Activated CD4-positive, alpha-beta T cell treated with anti-CD3 and anti-CD28 coated beads for 24 hours (primary cell): ENCODE data around the gene RNF169.

Experiments used
- DNase-seq, 2 donors: peaks; one replicate each; pipeline ENCODE4 v3.0.0-alpha.2; 2020; ENCODE audit warnings: low read depth in 2 of 2

The RNF169 gene

DNA sequence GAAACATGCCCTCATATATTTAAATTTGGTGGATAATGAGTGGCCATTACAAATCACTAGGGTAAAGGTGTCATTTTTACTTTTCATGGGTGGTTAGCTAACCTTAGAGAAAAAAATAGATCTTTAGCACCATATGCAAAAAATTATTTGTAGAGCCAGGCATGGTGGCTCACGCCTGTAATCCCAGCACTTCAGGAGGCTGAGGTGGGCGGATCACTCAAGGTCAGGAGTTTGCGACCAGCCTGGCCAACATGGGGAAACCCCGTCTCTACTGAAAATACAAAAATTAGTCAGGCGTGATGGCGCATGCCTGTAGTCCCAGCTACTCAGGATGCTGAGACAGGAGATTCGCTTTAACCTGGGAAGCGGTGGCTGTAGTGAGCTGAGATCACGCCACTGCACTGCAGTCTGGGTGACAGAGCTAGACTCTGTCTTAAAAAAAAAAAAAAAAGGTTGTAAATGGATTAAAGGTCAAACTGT lies 19.6 kb downstream of the RNF169 start:
- DNase-seq: peak; percentile 10 to 17

DNA sequence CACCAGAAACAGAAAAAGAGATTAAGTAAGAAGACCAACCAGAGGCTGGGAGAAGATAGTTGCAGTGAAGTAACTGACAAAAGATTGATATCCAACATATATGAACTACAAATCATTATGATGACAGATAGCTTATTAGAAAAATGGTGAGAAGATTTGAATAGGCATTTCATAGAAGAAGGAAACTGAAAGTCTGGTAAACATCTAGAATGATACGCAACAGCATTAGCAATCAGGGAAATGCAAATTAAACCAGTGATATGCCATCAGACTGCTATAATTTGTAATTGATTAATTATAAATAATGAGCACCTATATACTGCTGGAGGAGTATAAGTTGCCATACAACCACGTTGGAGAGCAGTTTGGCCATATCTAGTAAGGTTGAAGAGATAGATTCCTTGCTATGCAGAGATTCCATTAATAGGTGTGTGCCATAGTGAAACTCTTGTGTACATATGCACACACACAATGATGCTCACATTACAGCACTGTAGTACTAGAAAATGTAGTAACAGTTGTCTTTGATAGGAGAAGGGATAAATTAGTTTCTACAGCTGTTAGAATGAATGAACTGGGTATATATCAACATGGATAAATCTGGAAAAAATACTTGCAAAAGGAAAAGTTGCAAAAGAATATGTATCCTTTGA lies 20.5 kb downstream of the RNF169 start:
- no peak for DNase-seq

DNA sequence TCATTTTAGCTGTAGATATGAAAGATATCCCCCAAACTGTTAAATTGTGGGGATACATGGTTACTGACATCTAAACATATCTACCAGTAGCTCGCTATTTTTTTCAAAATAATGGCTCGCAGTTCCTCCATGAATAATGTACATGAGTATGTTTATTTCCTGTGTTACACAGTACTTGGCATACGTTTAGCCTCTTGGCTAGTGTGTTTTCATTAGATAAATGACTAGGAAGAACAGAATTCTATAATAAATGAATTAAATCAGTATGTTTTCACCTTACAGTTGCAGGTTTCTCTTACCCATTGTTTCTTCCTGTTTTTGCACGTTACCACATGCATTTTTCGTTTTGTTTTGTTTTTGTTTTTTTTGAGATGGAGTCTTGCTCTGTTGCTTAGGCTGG lies 21.8 kb downstream of the RNF169 start:
- no peak for DNase-seq

DNA sequence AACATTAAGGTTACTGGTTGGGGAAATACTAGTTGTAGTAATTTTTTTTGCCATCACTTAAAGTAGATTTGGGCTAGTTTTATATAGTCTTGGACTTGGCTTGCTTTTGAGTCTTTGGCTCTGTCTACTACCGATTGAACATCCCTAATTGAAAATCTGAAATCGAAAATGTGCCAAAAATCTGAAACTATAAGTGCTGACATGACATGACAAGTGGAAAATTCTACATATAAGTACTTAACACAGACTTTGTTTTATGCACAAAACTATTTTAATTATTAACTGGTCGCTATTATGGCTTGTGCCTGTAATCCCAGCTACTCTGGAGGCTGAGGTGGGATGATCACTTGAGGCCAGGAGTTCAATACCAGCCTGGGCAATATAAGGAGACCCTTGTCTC lies 22.5 kb downstream of the RNF169 start:
- no peak for DNase-seq

DNA sequence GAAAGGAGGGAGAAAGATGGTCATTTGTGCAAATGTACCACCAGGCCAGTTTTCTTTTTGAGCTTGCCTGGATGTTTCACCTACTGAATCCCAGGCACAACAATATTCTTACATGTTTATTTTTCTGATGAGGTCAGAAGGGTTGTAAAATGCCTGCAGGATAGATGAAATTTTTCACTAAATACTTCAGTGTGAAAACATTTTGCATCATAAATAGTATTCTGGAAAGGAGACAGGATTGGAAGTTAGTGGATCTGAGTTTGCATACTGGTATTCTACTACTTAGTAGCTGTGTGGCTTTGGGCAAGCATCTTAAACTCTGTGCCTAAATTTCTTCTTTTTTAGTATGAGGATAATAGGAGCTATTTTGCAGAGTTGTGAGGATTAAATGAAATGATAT lies 24.8 kb downstream of the RNF169 start:
- no peak for DNase-seq

DNA sequence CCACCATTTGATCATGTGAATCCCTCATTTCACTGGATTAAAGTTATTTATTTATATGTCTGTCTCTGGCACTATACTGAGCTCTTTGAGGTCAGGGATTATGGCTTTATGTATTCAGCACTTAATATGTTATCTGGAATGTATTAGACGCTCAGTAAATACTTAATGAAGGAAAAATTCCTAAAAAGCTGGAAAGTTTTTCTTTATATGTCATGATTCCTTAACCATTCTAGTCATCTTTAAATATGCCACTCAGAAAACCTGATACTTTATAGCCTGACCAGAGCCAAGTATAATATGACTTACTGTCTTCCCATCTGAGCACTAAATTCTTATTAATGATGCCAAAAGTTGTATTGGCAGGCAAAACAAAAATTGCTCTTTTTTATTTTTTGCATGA lies 27.1 kb downstream of the RNF169 start:
- DNase-seq: no peak

DNA sequence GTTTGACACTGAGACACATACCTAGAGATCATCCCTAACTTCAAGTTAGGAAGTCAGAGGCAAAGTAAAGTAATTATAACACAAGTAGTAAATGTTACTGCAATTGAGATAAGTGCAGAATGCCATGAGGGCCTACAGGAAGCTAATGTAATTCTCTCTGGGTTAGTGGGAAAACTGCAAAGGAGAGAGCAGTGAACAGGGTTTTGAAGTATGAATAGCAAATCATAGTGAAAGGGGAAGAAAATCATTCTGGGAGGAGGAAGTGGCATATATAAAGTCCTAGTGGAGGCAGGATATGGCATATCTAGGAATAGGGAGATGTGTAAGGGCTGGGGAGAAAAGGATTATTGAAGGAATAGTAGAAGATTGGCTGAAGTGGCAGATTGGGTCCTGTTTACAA lies 27.9 kb downstream of the RNF169 start:
- DNase-seq: no peak

DNA sequence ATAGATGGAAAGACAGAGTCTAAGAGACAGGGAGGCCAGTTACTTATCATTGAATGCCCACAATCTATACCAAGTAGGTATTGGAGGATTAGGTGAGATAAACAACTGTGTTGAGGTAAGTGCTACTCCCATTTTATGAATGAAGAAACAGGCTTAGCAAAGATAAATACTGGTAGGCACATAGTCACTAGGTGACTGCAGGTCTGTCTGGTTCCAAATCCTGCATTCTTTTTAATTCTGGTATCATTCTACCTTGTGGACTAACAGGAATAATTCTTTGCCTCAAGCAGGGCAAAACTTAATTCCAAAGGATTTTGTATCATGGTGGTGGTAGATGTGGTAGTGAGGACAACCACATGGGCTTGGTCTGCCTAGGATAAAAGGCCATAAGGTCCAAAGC lies 28.4 kb downstream of the RNF169 start:
- DNase-seq: no peak

DNA sequence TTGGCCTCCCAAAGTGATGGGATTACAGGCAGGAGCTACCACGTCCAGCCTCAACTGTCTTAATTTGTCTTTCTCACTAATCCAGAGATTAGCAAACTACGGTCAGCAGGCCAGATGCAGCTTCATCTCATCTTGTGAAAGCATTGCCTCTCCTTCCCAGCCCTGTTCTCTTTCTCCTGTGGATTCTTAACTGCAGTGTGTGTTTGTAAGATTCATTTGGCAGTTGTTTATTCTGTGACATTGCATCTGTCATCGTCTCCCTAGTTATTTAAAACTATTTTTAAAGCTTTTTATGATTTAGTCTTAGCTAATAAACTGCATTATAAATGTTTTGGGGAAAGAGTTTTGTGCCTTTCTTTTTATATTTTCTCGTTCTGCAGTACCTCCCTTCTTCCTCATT lies 29.2 kb downstream of the RNF169 start:
- DNase-seq: no peak

DNA sequence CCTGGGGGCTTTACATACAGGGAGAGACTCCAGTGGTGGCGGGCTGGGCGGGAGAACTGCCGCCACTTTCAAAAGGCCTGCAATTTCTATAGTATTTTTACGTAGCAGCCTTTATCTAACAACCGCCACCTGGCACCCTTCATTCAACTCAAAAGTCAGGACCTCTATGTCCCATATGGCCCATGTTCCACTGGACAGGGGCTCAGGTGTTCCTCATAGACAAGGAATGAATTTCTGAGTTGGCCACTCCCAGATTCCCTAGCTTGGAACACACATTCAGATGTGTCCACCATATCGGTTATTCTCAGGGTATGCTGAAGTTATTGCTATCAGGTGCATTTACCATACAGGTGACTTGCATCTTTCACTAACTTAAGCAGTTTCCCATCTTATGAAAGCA lies 29.9 kb downstream of the RNF169 start:
- DNase-seq: no peak

DNA sequence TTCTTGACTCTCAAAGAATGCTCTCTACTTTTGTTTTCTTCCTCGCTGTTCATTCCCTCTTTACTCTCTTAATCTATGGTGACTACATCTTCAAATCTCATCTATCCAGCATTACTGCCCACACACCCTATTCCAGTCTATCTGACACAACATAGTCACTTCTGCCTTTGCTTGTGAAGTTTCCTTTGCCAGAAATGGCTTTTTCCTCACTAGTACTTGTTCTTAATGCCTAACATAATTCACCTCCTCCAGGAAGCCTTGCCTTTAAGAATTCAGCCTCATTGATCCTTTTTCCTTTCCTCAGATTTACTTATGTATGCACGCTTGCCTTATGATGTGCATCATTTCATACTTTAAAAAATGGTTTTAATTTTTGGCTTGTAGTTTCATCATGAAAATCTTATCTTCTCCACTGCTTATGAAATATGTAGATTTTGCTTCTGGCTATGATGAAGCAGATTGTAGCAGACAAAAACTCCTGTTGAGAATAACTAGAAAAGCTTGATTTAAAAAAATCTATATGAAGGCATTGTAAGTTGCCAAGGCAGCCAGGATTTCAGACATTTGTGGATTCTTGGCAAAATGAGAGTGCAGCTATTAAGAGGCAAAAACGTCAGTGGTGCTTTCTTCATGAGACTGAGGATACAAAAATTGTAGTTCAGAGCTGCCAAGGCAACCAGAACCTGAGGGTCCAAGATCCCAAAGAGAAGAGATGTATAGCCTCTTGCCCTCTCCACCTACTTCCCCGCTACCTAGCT lies 31.8 kb downstream of the RNF169 start:
- no peak for DNase-seq

DNA sequence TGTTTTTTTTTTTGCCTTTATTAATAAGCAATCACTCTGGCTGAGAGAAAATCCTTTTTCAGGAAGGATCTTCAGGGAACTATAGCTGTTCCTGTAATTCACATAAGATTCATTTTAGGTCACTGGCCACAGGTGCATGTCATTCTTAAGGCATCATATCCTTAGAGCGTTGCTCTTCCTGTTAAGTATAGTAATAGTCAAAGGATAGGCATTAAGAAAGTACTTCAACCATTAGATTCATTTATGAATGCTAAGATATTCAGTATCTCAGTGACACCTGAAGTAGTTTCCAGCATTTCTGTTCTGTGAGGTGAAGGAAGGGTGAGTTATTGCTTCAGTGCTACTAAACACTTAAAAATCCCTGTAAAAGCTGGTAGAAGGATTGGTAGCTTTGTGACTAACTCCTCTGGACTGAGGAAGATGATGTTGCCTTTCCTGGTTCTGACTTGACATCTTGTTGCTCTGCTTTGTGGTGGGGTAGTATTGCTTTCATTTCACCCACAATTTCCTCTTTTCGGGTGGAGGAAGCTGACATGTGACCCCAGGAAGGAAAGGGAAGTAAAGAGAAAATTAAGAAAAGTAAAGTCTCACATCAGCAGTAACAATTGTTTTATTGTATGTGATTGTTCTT lies 34.7 kb downstream of the RNF169 start:
- no peak for DNase-seq

DNA sequence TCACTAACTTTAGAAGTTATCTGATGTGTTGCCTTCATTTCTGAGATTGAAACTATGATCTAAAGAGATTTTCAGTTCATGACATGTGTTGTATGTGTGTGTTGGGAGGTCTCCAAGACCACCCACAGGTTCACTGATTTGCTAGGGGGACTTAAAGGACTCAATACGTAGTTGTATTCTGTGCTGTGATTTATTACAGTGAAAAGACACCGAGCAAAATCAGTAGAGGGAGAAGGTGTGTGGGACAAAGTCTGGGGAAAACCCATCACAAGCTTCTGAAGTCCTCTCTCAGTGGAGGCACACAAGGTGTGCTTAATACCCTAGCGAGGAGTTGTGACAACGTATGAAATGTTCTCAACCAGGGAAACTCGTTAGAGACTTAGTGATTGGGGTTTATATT lies 35.6 kb downstream of the RNF169 start:
- no peak for DNase-seq

DNA sequence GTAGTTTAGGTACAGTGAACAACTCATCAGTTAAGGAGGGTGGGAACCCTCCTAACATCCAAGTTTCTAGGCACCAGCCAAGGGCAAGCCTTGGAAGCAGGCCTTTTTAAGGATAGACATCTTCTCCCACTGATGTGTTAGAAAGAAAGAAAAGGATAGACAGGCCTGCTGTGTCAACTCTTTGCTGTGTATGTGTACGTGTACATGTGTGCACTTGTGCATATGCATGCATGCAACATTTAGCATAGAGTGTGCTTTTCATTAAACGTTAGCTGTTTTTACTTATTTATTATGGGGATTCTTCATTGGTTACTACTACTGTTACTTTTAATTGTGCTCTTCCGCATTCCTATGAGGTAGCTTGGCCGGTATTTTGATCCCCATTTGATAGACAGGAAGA lies 36.1 kb downstream of the RNF169 start:
- DNase-seq: no peak

DNA sequence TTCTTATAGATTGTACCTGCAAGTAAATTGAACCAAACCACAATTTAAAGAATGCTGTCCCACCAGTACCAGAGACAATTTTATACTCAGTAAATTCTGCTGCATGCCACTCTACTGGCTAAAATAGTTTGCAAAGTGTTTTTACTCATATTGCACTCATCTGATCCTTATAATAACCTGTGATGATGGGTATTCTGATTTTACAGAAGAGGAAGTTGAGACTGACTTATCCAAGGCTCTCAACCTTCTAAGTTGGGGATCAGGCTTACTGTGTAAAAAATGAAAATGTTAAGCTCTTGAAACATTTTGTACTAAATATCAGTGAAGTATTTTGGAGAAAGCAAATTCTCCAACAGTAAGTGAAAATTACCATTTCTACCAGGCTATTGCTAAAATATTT lies 37.9 kb downstream of the RNF169 start:
- DNase-seq: no peak

DNA sequence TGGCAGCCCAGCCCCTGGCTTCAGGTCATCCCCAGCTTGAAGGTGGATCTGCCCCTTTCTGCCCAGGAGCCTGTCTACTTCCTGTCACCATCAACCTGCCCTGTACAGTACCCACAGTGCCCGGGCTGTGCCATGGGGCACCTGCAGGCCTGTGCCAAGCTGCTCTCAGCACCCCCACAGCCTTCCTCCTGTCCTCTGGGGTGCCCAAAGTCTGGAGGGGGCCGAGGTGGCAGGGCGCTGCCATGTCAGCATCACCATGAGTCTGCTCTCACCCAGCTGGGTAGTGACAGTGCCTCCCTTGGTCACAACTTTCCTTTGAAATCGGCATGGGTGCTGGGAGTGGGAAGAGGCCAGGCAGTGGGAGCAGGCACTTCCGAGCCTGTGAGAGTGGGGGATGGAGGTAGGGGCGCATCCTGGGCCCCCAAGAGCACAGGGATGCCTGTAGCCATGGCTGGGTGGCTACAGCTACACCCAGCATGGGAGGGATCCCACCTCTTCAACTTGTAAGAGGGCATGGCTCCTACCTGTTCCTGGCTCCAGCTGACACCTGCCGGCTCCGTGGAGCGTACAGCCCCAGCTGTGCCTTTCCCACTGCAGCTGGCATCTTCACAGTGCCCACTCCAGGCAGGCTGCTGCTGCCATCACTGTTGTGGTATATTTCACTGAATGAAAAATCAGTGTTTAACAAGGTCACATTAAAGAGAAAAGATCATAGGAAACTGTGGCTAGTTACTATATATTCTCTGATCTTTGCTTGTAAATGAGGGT lies 42.9 kb downstream of the RNF169 start:
- no peak for DNase-seq

DNA sequence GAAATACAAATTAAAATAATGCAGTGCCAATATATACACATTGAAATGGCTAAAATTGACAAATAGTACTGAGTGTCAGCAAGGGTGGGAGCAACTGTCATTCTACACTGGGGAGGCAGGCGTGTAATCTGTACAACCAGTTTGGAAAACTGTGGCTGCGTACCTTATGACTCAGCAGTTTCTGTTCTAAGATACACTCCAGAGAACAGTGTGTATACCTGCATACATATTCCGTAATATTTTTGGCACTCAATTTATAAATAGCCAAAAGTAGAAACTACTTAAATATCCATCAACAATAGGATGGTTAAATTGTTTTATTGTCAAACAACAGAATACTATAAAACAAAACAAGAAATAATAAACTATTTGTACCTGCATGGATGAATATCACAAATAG lies 57.6 kb downstream of the RNF169 start:
- no peak for DNase-seq

DNA sequence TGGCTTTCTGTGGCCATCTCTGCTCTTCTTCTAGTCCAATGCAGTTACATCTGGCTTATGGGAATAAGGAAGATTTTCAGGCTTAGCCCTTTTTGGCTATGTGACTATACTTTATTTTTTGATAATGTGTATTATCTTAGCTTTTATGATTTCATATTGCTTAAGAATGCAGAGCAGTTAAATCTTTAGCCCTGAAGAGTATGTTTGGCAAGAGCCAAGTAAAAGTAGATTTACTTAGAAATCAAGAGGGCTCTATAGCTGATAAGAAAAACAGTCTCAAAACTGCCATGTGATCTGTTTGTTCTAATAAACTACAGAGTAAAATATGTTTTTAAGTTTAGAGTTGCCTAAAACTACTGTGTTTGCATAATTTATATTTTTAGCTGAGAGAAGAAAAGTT lies 61.2 kb downstream of the RNF169 start:
- no peak for DNase-seq

DNA sequence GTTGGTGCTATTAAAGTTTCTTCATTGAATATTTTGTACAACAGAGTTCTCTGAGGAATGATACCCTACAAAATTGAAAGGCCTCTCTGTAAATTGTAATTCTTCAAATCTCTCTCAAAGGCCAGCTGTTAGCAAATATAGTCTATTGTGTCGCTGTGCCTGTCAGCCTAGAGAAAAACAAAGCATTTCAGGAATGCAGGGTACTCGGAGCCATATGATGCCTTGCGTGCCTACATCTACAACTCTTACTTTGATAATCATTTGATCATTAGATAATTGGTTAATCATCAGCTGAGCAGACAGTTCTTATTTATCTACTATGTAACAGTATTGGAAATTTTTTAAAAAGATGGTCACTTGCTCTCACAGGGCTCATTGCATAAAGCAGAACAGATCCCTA lies 67.3 kb downstream of the RNF169 start:
- DNase-seq: no peak

DNA sequence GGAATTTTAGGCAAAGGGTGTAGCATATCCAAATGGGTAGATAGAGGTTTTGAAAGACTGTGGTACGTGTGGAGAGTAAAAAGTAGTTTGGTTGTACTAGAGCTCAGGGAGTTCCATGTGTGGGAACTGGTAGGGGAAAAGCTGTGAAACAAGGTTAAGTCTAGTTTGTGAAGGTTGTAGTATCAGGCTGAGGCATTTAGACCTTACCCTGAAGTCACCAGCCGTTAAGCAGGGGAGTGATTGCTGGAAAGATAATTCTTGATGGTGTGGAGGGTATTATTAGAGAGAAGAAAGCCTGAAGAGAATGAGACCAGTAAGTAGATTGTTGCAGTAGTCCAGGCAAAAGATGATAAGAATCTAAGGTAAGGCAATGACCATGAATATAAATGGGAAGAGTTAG lies 68.0 kb downstream of the RNF169 start:
- DNase-seq: no peak

DNA sequence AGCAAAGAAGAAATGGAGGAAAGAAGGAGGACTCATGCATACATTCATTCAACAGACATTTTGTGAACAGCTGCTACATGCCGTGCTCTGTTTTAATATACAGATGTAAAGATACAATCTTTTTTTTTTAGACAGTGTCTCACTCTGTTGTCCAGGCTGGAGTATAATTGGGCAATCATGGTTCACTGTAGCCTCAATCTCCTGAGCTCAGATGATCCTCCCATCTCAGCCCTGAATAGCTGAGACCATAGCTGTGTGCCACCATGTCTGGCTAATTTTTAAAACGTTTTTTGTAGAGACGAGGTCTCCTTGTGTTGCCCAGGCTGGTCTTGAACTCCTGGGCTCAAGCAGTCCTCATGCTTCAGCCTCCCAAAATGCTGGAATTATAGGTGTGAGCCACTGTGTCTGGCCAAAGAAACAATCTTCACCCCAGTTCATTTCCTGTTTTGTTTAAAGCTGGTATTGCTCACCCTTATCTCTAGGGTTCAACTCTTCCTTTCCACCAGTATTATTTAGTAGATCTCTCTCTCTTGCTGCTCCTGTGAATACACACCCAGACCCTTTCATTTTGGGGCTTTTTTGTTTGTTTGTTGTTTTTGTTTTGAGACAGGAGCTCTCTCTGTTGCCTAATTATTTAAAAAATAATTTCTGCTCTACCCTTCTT lies 69.8 kb downstream of the RNF169 start:
- DNase-seq: no peak

DNA sequence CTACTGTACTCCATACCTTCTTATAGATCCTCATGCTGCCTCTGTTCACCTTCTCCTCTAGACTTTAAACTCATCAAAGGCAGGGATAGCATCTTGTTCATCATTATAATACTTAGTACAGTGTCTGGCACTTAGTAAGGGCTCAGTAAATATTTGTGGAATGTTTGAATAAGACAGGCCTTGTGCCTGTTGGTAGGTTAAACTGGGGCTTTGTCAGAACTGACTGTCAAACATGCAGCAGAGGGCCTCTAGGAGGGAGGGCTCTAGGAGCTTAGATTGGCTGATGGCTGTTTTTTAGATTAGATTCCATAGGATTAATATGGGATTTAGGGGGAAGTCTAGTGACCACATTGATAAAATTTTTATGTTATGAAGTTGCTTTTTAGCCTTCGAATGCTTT lies 70.8 kb downstream of the RNF169 start:
- no peak for DNase-seq
